ENCODE measurements around the gene JAG1.

GRCh38 chr20:10637563-10637962 is 36.2 kb downstream of the JAG1 start:
- TF ChIP-seq YY1 (IDR thresholded peaks at IDR 0.05; ENCODE audit: insufficient read depth, insufficient read length) (no peak), SUZ12 (IDR thresholded peaks at IDR 0.05; ENCODE audit: extremely low read depth, insufficient read depth, insufficient read length) (no peak)

Data from NT2/D1 (cell line).